Mononuclear cell (primary cell): ENCODE results near the gene CNPY3. TPM values are rescaled to one million over a fixed set of nuclear protein-coding genes. Genes with fewer than 3 reads are reported as not detected.

ENCODE experiments used
- H3K27me3 ChIP-seq: 2 replicates; pipeline ENCODE4 v1.6.0; 2011; ENCODE audit warnings: low read length, control low read depth; ENCODE audit not compliant: insufficient read depth
- H3K4me1 ChIP-seq: 2 replicates; pipeline ENCODE4 v1.5.1; 2011; ENCODE audit warnings: mild to moderate bottlenecking, low read length, control low read depth; ENCODE audit not compliant: insufficient read depth
- H3K4me3 ChIP-seq: 2 replicates; pipeline ENCODE4 v1.5.1; 2011; ENCODE audit warnings: mild to moderate bottlenecking, low read length, moderate library complexity
- H3K9me3 ChIP-seq: 2 replicates; pipeline ENCODE4 v1.5.1; 2011; ENCODE audit warnings: low read depth, mild to moderate bottlenecking, control low read depth, low read length
- total RNA-seq: library from RNA; depleted of rRNA; stranded (reverse); fragments of >200 nt; gene quantifications from one replicate; pipeline ENCODE4 v1.2.3, GENCODE V29; 2012

Gene CNPY3
- total RNA-seq, 1 donor = 77.1 TPM

DNA sequence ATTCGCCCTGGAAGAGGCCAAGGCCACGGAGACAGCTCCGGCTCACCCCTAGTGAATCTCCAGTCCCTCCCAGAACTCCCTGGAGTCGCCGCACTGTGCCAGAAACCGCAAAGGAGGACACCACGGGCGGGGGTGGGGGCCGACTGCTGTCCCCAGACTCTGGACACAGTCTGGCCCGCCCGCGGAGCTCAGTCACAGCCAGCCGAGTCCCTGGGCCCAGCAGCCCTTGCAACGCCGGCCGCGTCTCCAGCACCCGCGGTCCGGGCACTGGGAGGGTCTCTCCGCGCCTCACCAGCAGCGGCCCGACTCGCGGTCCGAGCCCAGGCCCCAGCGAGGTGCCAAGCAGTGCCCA, 49.2 kb downstream of the CNPY3 start:
- H3K4me1 ChIP-seq = peaks cover 39% of the 10 kb centered on the region
- peak overlapping the region; percentile 91 for H3K4me3 ChIP-seq
- H3K27me3 ChIP-seq = no peaks in the 10 kb centered on the region
- no peaks in the 10 kb centered on the region for H3K9me3 ChIP-seq

DNA sequence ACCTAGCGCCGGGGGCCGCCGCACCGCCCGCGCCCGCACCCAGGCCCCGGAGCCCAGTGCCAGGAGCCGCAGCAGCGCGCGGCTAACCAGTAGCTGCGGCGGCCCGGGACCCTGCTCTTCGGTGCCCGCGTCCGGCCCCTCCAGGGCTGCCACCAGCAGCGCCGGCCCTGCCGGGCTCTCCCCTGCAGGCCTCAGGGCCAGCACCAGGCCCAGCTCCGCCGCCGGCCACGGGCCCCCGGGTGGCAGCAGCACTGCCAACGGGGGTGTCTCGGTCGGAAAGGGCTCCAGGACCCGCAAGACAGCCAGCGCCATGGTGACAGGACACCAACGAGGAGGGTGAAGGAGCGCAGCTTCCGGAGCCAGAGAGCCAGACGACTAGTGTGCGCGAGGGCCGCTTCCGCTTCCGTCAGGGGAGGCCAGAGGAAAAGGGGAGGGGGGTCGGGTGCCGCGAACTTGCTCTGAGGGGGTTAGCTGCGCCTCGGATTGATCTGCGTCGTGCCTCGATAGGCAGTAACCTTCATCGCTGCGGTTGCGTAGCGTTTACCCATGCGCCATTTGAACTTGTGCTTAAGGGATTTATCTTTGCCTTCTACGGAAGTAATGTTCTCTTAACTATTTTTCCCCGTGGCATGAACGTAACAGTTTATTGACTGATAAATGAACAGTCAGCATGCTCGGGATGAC, 49.7 kb downstream of the CNPY3 start, which contains the start of gene PEX6:
Gene PEX6, minus strand, starts transcription at position 343 of the 684 bp plus-strand sequence. Its CDS starts 31 bp downstream, at position 312.
- H3K27me3 ChIP-seq = no peaks in the 10 kb centered on the region
- no peaks in the 10 kb centered on the region for H3K9me3 ChIP-seq
- peaks cover 44% of the 10 kb centered on the region for H3K4me1 ChIP-seq
- peak within 1 kb of the TSS; percentile 91 for H3K4me3 ChIP-seq

DNA sequence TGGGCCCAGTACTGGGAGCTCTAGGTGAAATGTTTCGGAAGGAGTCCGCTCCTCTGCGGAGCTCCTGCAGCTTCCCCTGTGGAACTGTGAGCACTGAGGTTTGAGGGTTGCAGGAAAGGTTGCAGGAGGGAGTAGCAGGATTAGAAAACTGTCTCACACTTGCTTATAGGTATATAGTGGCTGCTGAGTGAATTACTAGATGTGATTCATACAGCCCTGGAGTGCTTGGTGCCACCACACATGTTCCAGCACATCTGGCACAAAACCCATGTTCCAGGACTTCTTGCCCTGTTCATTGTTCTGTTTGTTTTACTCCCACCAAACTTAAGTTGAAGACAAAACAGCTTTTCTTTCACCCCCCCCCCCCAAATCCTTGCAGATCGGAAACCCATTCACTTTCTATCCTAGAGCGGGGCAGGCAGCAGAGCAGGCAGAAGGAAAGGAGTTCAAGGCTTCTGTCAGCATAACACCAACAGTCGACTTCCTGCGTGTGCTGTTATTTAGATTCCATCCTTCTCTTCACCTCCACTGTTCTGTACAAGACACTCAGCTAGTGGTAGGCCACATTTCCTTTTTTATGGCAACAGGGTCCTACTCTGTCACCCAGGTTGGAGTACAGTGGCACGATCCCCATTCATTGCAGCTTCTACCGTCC, 50.4 kb downstream of the CNPY3 start:
- peak overlapping the region; percentile 91 for H3K4me3 ChIP-seq
- no peaks in the 10 kb centered on the region for H3K9me3 ChIP-seq
- peaks cover 45% of the 10 kb centered on the region for H3K4me1 ChIP-seq
- H3K27me3 ChIP-seq = no peaks in the 10 kb centered on the region

DNA sequence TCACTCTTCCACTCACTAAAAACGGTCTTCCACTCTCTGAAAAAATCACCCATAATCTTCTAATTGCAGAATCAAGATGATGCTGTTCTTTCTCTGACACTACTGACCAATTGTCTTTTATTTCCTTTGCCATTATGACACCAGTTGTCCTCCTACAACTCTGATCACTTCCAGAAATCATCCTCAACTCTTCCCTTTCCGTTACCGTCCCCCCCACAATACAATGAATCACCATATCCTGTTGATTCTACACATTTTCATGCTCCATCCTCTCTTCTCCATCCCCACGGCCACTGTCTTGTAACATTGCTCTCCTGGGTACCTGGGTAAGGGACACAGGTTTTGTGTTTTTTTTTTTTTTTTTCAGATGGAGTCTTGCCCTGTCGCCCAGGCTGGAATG, 52.6 kb downstream of the CNPY3 start:
- no peak overlapping the region for H3K4me3 ChIP-seq
- peaks cover 54% of the 10 kb centered on the region for H3K4me1 ChIP-seq
- no peaks in the 10 kb centered on the region for H3K27me3 ChIP-seq
- H3K9me3 ChIP-seq = no peaks in the 10 kb centered on the region

DNA sequence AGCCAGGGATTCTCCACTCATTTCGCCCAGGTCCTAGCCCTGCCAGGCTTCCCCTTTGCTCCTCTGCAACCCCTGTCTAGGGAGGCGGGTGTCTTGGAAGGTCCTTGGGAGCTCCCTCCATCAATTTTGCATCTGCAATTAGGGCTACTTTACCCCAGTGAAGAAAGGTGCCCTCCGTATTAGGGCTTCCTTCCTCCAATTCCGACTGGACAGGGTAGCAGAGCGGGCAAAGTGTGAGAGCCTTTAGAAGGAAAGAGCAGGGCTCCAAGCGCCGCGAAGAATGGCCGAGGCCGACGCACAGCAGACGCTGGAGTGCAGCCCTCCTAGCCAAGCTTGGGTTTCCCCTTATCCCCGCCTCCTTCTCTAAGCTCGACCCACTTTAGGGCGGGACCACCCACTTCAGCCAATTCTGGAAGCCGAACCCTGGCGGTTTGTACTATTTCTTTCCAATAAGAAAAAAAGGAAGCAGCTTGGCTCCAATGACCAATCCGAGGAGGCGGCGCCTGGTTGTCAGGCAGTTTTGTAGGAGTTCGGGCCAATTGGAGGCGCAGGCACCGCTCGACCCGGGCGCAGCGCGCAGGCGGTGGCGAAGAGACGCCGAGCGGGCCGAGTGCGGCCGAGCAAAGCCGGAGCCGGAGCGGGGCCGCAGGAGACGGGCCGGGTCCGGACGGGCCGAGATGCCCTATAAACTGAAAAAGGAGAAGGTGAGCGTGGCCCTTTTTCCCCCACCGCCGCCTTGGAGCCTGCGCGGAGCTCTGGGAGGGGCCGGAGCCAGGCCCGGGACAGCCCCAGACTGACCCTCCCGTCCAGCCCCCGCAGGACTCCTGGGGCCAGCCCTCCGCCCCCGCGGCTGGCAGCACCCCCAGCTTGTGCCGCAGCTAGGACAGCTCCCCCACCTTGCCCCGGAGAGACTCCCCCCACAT, 55.0 kb downstream of the CNPY3 start, which contains the start of gene PPP2R5D:
Gene PPP2R5D, plus strand, starts transcription at position 570 of the 923 bp plus-strand sequence. Its CDS starts 108 bp downstream, at position 678.
- H3K4me3 ChIP-seq = peak within 1 kb of the TSS; percentile 67
- no peaks in the 10 kb centered on the region for H3K27me3 ChIP-seq
- no peaks in the 10 kb centered on the region for H3K9me3 ChIP-seq
- H3K4me1 ChIP-seq = peaks cover 41% of the 10 kb centered on the region

DNA sequence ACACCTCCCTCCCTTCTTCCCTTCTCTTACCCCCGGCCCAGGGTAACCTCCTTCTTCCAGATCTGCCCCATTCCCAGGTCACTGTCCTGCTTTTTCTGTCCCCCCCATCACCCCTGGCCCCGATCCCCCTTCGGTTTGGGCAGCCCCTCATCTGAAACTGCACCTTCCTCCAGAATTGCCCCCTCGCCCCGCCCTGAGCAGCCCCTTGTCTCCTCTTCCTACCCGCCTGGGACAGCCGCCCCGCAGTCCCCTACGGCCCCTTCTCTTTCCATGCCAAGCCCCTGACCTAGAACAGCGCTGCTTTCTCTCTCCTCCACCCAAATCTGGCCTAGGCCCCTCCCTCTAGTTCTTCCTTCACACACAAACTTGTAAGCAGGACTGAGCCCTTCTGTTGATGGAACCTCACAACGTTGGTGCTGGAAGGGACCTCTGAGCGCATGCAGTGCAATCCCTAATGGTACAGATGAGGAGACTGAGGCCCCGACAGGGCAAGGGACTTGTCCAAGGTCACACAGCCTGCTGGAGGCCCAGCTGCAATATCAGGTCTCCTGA, 55.7 kb downstream of the CNPY3 start:
- H3K4me1 ChIP-seq = peaks cover 34% of the 10 kb centered on the region
- no peaks in the 10 kb centered on the region for H3K9me3 ChIP-seq
- no peaks in the 10 kb centered on the region for H3K27me3 ChIP-seq
- peak overlapping the region; percentile 67 for H3K4me3 ChIP-seq

DNA sequence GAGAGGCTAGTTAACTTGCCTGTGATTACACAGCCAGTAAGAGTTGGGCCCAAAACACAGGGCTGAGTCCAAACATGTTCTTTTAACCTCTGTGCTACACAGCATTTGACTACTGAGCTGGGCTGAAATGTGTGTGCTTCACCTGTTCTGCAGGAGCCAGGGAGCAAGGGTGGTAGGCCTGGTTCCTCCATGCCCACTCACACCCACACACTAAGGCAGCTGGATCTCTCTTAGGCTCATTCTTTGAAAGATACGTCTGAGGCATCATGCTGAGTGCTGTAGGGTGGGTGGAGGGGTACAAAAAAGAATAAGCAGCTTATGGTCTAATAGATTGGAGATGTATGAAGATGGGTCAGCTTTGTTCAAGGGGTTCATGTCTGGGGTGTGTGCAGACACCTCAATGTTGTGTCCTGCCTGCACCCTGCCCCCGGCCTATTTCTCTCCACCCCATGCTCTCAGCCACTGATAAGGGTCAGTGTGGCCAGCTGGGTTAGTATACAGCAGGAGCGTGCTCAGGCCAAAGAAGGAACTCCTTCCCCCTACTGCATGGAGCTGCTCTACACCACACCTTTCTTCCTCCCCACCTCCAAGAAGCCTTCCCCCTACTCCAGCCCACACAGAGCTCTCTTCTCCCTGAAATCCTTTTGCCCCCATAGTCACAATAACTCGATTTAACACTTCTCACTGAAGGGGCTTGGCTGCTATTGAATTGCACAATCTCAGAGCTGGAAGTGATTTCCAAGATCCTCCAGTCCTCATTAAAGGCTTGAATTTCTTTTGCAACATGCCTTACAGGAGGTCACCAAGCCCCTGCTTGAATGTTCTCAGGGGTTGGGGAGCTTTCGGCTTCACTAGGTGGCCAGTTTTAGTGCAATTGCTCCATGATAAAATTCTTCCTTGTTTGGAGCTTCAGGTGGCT, 58.5 kb downstream of the CNPY3 start:
- H3K4me1 ChIP-seq = peaks cover 30% of the 10 kb centered on the region
- no peaks in the 10 kb centered on the region for H3K9me3 ChIP-seq
- no peaks in the 10 kb centered on the region for H3K27me3 ChIP-seq
- no peak overlapping the region for H3K4me3 ChIP-seq

DNA sequence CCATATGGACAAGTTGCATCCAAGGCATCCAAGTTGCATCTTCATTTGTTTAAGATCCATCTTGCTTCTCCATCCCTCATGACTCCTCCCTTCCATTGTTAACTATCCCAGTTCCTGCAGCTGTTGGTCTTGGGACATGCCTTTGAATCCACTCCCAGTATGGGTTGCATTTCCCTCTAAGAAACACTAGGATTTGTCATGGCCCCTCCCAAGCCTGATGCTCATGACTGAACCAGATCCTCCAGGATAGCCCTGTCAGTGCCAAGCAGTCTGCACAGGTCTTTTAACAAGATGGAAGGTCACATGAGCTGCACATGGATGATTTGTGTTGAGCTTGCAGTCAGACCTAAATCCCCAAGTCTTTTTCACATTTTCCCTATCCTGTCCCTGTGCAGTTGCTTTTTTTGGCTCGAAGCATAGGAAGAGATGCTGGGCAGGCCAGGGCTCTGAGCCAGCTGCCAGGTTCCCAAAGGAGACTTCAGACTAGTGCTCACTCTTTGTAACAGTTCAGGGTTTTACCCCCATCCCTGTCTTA, 59.3 kb downstream of the CNPY3 start:
- no peaks in the 10 kb centered on the region for H3K27me3 ChIP-seq
- H3K4me1 ChIP-seq = peaks cover 26% of the 10 kb centered on the region
- H3K4me3 ChIP-seq = no peak overlapping the region
- H3K9me3 ChIP-seq = no peaks in the 10 kb centered on the region

Other genes with a start within 250 kb of the CNPY3 start
- not detected for gene PRPH2, start 206.9 kb upstream of the CNPY3 start, total RNA-seq
- gene TBCC, start 183.4 kb upstream of the CNPY3 start, total RNA-seq = 111 TPM
- gene BICRAL, start 147.4 kb upstream of the CNPY3 start, total RNA-seq = 13.0 TPM
- gene RPL7L1, start 49.9 kb upstream of the CNPY3 start, total RNA-seq = 64.2 TPM
- 6.9 TPM for gene PTCRA, start 13.4 kb upstream of the CNPY3 start, total RNA-seq
- 0.63 TPM for gene GNMT, start 31.3 kb downstream of the CNPY3 start, total RNA-seq
- 10.0 TPM for gene PEX6, start 49.7 kb downstream of the CNPY3 start, total RNA-seq
- 15.2 TPM for gene PPP2R5D, start 55.1 kb downstream of the CNPY3 start, total RNA-seq
- gene MEA1, start 84.5 kb downstream of the CNPY3 start, total RNA-seq = 17.7 TPM
- 30.2 TPM for gene KLHDC3, start 84.8 kb downstream of the CNPY3 start, total RNA-seq
- 31.1 TPM for gene RRP36, start 92.1 kb downstream of the CNPY3 start, total RNA-seq
- 2.7 TPM for gene CUL7, start 124.4 kb downstream of the CNPY3 start, total RNA-seq
- gene MRPL2, start 130.0 kb downstream of the CNPY3 start, total RNA-seq = 5.7 TPM
- 9.6 TPM for gene KLC4, start 130.2 kb downstream of the CNPY3 start, total RNA-seq
- gene PTK7, start 146.8 kb downstream of the CNPY3 start, total RNA-seq = 1.8 TPM
- gene SRF, start 241.8 kb downstream of the CNPY3 start, total RNA-seq = 17.0 TPM